ENCODE results near the gene RAB27B.
"Not testable (repeated sequence)": the region's sequence is repeated elsewhere in the genome, so short reads cannot be mapped to it uniquely, and the experiment has no call there.

The RAB27B gene, protein sequence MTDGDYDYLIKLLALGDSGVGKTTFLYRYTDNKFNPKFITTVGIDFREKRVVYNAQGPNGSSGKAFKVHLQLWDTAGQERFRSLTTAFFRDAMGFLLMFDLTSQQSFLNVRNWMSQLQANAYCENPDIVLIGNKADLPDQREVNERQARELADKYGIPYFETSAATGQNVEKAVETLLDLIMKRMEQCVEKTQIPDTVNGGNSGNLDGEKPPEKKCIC

DNA sequence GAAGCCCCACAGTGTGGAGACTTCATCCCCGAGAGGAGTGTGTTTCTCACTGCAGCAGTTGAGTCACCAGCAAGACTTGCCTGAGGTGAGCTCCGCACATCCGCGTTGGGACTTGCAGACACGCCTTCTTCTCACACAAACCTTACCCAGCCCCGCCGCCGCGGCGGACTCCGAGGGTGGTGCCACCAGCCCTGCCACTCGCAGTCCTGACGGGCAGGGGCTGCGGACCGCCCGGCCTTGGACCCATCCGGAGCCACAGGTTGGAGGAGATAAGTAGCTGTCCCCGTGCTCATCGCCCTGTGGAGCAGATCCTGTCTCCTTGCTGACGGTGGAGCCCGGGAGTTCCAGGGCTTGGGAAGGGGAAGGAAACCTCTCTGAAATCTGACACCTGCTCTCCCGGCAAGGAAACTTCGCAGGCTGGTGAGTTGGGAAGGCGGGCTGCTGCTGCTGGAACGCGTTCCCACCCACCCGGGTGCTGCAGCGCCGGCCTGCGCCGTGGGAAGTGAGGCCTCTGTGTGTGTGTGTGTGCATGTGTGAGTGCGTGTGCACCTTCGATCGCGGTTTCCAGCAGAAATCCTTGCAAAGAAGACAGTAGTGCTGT, at the start of gene RAB27B:
Gene RAB27B, plus strand, starts transcription at position 197 of the 601 bp plus-strand sequence. CDS start 49,109 bp downstream, outside the sequence.
- DNase-seq: no peak

DNA sequence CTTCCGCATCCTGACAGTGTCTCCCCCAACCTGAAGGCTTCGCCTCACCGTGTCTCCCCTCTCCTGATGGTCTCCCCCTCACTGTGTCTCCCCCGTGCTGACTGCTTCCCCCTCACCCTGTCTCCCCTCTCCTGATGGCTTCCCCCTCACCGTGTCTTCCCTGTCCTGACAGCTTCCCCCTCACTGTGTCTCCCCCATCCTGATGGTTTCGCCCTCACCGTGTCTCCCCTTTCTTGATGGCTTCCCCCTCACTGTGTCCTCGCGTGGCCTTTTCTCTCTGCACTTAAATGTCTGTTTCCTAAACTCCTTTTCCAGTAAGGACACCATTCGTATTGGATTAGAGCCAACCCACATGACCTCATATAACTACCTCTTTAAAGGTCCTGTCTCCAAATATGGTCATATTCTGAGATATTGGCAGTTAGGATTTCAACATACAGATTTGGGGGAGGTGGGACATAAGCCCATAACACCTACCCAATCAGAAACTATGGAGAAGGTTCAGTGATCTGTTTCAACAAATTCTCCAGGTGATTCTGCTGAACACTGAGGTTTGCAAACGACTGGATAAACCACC, 47.9 kb upstream of the RAB27B start:
- DNase-seq: no peak

DNA sequence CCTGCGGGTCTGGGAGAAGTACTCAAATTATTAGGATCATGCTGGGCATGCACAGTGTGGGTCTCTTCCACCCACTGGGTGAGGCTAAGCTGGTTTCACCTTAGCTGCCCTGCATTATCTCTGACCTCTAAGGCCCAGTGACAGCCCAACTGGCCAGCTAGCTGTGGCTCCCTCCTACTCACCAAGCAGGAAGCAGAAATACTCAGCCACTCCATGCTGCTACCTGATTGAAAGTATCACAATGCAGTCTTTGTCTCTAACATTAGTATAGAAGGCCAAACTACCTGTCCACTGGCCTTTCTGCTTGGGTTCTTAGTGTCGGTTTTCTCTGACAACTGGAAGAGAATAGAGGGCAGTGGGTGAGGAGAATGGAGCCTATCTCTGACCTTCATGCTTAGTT, 47.3 kb upstream of the RAB27B start:
- DNase-seq: no peak

DNA sequence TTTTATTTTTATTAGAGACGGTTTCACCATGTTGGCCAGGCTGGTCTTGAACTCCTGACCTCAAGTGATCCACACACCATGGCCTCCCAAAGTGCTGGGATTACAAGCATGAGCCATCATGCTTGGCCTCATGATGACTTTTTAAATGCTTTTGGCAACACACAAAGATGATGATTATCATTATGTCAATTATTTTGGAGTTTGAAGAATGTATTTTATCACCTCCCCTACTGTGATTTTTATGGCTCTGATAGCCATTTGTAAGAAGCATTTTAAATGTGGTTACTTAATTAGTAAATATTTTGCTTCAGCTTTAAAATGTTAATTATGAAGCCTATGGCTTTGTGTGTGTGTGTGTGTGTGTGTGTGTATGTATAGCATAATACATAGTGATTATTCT, 45.1 kb upstream of the RAB27B start:
- no peak for DNase-seq

DNA sequence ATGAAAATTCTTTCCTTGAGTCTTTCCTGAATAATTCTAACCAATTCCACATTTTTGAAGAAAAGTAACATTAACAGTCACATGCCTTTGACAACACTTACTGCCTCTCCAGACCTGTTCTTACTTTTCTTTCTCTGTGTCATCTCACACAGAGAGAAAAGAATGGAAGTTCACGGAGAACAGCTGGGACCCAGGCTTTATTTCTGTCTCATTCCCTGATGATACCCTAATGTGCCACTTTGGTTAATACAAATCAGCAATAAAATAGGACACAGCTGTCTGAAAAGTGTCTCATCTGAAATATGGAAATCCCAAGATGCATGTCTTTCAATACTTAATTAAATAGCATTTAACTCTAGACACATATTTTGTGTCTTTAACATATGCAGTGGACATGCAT, 42.1 kb upstream of the RAB27B start:
- no peak for DNase-seq

DNA sequence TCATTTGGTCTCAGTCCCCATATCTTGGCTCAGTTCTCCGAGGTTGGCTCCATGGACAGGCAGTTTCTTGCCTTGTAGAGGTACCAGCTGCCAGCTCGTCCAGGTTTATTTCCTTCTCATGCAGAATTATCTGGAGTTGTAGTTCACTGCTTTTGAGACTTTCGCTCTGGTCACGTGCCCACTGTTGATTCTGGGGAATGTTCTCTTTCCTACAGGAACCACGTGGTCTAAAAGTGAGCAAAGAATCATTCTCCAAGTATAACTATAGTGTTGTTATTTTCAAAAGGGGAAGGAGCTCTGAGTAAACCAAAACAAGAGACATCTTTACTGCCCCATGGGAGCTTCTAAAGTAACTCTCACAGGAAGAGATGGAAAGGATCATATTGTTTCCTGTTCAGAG, 41.2 kb upstream of the RAB27B start:
- no peak for DNase-seq

DNA sequence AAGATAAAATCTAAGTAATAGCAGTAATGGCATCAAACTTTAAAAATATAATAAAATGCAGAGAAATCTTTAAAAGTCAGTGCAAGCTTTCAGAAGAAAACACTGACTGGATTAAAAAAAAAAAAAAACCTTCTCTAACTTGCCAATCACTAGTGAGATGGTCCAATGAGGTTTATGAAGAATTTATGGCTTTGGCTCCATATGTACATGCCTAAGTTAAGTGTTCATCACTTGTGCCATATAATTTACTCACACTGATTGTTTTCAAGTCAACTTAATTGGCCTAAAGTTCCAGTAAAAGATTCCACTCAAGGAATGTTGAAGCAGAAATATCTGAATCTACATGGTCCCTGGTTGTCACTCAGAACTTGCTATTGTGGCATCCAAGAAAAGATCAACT, 40.7 kb upstream of the RAB27B start:
- DNase-seq: no peak

DNA sequence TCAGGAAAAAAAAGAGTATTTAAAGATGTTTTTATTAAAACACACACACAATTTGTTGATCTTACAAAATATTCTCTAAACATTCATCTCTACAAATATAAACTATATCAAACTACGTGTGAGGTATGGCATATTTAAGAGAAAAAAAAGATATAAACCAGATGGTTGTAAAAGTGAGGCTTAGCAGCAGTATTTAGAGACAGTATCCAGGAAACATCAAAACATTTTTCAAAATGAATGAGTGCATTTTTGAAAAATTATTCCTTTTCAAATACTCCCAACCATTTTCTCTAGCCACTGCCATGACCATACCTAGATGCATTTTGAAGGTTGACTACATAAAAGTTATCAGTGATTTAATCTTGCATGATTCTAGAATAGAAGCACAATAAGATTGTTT, 38.2 kb upstream of the RAB27B start:
- DNase-seq: no peak

DNA sequence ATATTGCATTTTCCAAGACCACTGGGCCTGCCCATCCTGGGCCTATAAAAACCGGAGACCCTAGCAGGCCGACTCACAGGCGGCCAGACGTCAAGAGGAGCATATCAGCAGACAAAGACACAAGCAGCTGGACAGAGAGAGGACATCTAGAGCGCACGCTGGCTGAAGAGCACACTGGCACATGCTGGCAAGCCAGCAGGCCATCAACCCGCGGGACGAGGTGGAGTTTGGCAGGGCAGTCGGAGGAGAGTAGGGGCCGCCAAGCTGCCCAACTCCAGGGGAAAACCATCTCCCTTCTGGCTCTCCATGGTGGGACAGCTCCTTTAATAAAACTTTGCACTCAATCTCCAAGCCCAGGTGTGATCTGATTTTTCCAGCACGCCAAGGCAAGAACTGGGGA, 36.6 kb upstream of the RAB27B start:
- no peak for DNase-seq

- no peak for DNase-seq
These were observed 36.2 kb upstream of the RAB27B start for GRCh38 chr18:54792079-54792478.

DNA sequence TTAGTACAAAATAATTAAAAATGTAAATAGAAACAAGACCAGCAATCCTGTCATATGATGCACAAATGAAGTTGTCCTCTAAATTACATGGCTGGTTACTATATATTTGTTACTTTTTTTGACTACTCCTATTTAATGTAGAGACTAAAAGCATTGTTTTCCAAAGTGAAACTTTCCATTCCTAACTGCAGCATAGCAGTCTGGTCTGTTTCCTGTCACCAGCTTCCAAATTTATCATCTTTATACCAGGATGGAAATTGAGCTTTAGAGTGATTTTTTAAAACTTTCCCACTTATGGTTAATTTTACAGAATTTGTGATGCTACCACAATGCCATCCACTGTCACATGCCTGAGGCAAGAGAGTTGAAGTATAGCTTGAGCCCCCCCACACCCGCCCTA, 33.5 kb upstream of the RAB27B start:
- DNase-seq: no peak

DNA sequence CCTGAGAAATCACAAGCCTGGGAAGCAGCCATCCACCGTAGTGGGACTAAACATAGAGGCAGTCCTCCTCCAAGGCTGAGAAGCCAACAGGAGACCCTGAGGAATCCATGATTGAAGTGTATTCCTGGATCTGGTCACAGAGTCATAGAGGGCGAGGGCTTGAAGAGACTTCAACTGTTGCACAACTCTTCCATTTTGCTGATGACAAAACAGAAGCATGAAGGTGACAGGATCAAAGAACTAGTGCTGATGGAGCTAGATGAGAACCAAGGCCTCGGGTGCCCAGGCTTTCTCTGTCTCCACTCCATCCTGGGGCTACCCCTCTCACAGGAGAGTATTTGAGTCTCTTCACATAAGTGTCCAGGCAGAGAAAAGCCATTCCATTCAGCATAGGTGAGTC, 30.1 kb upstream of the RAB27B start:
- DNase-seq: no peak

DNA sequence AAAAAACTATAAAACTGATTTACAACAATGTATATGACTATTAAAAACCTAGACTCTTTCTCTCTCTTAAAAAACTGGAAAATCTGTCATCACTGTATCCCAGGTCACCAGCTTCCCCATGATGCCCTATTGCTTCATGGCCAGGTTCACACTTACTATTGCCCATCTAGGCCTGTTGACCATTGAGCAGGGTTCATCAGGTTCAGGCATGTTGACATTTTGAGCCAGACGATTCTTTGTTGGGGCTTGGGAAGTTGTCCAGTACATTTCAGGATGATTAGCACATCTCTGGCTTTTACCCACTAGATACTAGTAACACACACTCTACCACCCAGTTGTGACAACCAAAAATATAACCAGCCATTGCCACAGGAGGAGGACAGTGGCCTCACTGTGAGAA, 26.9 kb upstream of the RAB27B start:
- DNase-seq: no peak

DNA sequence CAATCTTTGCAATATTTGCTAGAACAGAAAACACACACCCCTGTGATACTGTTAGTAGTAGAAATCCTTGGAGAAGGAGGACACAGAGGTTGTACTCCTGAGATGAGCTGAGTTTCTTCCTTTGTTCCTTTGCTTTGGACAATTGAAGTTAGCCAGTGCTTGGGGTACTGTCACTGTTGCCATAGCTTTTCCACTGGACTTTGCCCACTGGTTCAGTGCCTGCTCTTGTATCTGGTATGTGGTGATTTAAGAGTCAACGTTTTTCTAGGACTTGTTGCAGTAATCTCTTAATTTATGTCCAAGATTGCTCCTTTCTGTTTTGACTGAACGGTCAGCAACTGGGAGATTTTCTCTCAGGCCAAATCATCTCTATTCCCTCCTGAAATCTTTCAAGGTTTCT, 26.1 kb upstream of the RAB27B start:
- no peak for DNase-seq

- no peak for DNase-seq
These were observed 25.4 kb upstream of the RAB27B start for GRCh38 chr18:54802686-54803395.

DNA sequence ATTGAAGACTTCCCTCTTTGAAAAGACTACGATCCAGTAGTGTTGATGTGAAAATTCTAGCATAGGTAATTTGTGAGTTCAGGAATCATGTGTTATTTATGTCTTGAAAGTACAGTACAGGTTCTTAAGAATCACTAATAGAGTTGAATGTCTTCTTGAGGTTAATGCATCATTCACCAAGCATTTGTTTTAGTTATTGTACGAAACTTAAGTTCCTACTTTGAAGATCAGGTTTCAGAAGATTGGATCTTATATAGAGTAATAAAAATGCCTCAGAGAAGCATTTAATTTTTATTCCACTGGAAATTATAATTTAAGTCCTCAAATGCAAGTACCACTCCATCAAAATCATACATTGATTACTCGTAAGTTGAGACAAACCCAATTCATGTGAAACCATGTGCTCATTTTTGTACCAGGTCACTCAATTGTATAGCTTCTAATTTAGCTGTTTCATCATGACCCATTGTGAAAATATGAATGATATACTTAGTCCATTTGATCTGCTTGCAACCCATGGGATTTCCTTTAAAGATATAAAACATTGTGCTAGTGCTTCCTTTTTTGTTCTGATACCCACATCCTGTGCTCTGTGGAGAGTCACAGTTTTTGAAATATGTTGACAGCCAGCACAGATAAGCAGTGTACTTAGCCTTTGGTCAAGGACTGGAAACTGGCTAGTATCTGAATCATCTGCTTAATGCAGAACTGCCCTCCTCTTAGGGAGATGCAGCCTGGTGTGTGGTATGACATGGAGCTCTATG, 22.5 kb upstream of the RAB27B start:
- DNase-seq: no peak

GRCh38 chr18:54806526-54806925, 21.8 kb upstream of the RAB27B start:
- no peak for DNase-seq

DNA sequence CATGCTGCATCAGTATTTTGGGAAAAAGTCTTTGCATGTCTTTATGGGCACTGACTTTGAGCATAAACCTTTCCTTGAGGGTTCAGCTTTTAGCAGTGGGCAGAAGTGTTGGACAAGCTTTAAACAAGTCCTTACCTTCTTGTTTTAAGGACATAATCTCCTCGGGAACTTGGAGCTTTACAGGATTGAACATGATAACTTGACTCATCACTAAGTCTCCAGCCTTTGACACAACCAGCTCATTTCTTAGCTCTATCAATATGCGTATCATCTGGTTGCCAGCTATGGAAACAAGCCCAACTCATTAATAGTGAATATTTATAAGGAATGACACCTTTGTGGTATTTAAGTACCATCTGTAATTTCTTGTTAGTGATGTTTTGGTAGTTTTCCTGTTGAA, 21.0 kb upstream of the RAB27B start:
- no peak for DNase-seq

- not testable (repeated sequence) for DNase-seq
These were observed 17.6 kb upstream of the RAB27B start for GRCh38 chr18:54810662-54811061.

DNA sequence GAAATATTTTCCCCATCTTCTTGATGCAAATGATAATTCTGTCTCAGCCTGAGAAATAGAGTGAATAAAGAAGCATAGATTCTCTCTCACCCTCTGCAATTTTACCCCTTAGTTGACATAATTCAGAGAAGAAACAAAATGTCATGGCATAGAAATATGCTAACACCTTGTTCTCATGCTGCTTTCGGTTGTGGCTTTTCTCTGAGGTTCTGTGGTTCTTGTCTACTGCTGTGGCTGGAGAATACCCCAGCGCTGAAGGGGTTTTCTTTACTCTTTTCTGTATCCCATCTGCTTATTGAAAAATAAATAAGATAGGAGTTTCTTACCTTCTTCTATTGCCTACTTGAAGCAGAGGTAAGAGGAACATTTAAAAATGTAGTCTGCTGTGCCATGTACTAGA, 15.4 kb upstream of the RAB27B start:
- no peak for DNase-seq

DNA sequence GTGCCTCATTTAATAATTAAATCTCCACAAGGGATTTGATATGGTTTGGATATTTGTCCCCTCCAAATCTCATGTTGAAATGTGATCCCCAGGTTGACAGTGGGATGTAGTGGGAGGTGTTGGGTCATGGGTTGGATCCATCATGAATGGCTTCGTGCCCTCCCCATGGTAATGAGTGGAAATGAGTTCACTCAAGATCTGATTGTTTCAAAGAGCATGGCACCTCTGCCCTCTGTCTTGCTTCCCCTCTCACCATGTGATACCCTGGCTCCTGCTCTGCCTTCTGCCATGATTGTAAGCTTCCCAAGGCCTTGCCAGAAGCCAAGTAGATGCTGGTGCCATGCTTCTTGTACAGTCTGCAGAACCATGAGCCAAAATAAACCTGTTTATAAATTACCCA, 15.0 kb upstream of the RAB27B start:
- DNase-seq: no peak

GRCh38 chr18:54813977-54814565, 14.2 kb upstream of the RAB27B start:
- no peak for DNase-seq

DNA sequence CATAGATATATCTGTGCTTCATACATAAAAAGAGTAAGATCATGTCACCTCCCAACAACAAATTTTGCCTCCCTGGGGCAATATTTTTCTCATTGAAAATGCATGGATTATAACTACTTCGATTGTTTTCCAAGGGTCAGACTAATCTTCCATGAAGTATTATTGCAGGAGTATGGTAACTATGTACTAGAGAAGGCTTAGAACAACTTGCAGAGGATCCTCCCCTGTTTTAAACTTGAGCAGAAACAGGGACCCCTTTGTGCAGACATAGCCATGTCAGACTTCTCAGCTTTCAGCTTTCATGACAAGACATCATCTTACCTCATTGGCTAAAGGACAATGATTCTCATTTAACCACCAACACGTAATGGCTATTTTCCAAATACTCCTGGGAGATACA, 13.2 kb upstream of the RAB27B start:
- no peak for DNase-seq

Measured in NCI-H1092 (cell line).